ENCODE results near the gene TMEFF1.

DNA sequence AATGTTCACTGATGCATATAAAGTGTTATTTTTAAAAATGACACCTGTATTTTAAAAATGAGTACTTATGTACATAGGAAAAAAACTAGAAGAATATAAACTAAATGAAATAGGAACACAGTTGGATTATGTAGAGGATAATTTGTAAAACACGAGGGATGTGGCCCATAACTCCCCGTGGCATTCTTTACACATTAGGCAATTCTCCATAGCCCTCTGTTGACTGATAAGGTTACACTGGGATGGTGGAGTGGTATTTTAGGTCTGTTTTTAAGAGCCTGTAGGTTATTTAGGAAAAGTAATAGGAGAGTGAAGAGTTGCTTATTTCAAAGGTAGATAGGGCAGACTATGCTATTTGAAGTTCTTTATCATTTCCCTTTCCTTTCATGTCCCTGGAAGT is 106.7 kb downstream of the TMEFF1 start:
- TF ChIP-seq, protein P1, sequence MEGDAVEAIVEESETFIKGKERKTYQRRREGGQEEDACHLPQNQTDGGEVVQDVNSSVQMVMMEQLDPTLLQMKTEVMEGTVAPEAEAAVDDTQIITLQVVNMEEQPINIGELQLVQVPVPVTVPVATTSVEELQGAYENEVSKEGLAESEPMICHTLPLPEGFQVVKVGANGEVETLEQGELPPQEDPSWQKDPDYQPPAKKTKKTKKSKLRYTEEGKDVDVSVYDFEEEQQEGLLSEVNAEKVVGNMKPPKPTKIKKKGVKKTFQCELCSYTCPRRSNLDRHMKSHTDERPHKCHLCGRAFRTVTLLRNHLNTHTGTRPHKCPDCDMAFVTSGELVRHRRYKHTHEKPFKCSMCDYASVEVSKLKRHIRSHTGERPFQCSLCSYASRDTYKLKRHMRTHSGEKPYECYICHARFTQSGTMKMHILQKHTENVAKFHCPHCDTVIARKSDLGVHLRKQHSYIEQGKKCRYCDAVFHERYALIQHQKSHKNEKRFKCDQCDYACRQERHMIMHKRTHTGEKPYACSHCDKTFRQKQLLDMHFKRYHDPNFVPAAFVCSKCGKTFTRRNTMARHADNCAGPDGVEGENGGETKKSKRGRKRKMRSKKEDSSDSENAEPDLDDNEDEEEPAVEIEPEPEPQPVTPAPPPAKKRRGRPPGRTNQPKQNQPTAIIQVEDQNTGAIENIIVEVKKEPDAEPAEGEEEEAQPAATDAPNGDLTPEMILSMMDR (conservative IDR thresholded peaks at IDR 0.05 in 1 of 2, IDR thresholded peaks at IDR 0.05 in 1 of 2; ENCODE audit: low read depth in 1 of 2, low read length in 2 of 2): no peak
- no peak for TF ChIP-seq EZH2 (IDR thresholded peaks at IDR 0.05; ENCODE audit: low read length, missing control alignments)
